Activated CD8-positive, alpha-beta T cell treated with anti-CD3 and anti-CD28 coated beads for 36 hours (primary cell): Measurements from ENCODE around the gene FEV. TPM values are rescaled to one million over a fixed set of nuclear protein-coding genes. Genes with fewer than 3 reads are reported as not detected.

Experiments used
- ATAC-seq: fragments of 200-7000 bp; cut with Tn5 transposase; one replicate; pipeline ENCODE4 v1.10.0; 2021; ENCODE audit warnings: mild to moderate bottlenecking, moderate library complexity
- CTCF ChIA-PET: fragments of 350-600 bp; sonication (Branson Sonifier 250); formaldehyde crosslinking; loops from one replicate; lab custom pipeline; 2021; ENCODE audit warnings: antibody characterized with exemption; lab: Charles Lee
- POLR2A ChIA-PET: fragments of 350-600 bp; sonication (Branson Sonifier 250); formaldehyde crosslinking; loops from one replicate; lab custom pipeline; 2021; ENCODE audit warnings: antibody characterized with exemption; lab: Charles Lee
- DNase-seq: peaks from one replicate; pipeline ENCODE4 v3.0.0-alpha.2; 2020
- H3K27ac Mint-ChIP-seq: one replicate; pipeline ENCODE4 v1.8.0; 2021; ENCODE audit warnings: mild to moderate bottlenecking, mixed read lengths
- H3K27me3 Mint-ChIP-seq: one replicate; pipeline ENCODE4 v1.8.0; 2021; ENCODE audit warnings: mixed read lengths
- H3K36me3 Mint-ChIP-seq: one replicate; pipeline ENCODE4 v1.8.0; 2021; ENCODE audit warnings: low read depth, mixed read lengths
- H3K4me1 Mint-ChIP-seq: one replicate; pipeline ENCODE4 v1.8.0; 2021; ENCODE audit warnings: low read depth, mixed read lengths
- H3K4me3 Mint-ChIP-seq: one replicate; pipeline ENCODE4 v1.8.0; 2021; ENCODE audit warnings: mild to moderate bottlenecking, moderate library complexity, mixed read lengths
- H3K9me3 Mint-ChIP-seq: one replicate; pipeline ENCODE4 v1.8.0; 2021; ENCODE audit warnings: mixed read lengths
- intact Hi-C: fragments of 100-400 bp; cut with micrococcal nuclease; formaldehyde crosslinking; loops from one replicate; pipeline ENCODE4 v1.10.0; 2022
- total RNA-seq, 2 experiments: library from RNA; stranded (reverse); gene quantifications; one replicate each; pipeline ENCODE4 v1.2.3, GENCODE V29; 2021
- TF ChIP-seq, protein P1 (sequence below): fragments of 200-600 bp; IDR thresholded peaks from one replicate; pipeline ENCODE4 v1.8.0; 2022; ENCODE audit warnings: antibody characterized with exemption, mild to moderate bottlenecking

Gene FEV
- total RNA-seq, 2 experiments from 2014 or later = not detected

DNA sequence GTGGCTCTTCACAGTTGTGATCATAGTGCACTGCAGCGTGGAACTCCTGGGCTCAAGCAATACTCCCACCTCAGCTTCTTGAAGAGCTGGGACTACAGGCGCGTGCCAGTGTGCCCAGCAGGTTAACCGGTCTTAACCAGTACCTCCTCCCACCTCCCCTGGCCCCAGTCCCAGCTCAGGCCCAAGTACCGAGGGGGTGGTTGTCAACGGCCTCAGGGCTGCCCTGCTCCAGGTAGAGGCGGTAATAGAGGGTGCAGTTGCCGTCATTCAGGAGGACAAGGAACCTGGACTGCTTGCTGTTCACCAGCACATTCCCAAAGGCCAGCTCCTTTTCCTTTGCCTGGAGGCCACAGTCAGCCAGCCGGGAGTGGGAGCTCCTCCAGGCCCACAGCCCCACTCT is 36.6 kb upstream of the FEV start:
- H3K9me3 Mint-ChIP-seq = no peaks in the 10 kb centered on the region
- DNase-seq (no peak), ATAC-seq (no peak)
- H3K4me1 Mint-ChIP-seq = no peaks in the 10 kb centered on the region
- ChIA-PET POLR2A (no interaction called here), CTCF (interaction anchor here (1.0 to 3.1 kb wide), 3 partner anchors 8 to 37 kb away, joined by 5 to 17 read pairs (median 6); no protein-coding TSS in a partner anchor)
- peaks cover 2% of the 10 kb centered on the region for H3K27me3 Mint-ChIP-seq
- no peak overlapping the region for H3K27ac Mint-ChIP-seq
- no peaks in the 10 kb centered on the region for H3K36me3 Mint-ChIP-seq
- H3K4me3 Mint-ChIP-seq = no peak overlapping the region
- intact Hi-C loops = no loop called here
- TF ChIP-seq, protein P1, sequence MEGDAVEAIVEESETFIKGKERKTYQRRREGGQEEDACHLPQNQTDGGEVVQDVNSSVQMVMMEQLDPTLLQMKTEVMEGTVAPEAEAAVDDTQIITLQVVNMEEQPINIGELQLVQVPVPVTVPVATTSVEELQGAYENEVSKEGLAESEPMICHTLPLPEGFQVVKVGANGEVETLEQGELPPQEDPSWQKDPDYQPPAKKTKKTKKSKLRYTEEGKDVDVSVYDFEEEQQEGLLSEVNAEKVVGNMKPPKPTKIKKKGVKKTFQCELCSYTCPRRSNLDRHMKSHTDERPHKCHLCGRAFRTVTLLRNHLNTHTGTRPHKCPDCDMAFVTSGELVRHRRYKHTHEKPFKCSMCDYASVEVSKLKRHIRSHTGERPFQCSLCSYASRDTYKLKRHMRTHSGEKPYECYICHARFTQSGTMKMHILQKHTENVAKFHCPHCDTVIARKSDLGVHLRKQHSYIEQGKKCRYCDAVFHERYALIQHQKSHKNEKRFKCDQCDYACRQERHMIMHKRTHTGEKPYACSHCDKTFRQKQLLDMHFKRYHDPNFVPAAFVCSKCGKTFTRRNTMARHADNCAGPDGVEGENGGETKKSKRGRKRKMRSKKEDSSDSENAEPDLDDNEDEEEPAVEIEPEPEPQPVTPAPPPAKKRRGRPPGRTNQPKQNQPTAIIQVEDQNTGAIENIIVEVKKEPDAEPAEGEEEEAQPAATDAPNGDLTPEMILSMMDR = no peak

DNA sequence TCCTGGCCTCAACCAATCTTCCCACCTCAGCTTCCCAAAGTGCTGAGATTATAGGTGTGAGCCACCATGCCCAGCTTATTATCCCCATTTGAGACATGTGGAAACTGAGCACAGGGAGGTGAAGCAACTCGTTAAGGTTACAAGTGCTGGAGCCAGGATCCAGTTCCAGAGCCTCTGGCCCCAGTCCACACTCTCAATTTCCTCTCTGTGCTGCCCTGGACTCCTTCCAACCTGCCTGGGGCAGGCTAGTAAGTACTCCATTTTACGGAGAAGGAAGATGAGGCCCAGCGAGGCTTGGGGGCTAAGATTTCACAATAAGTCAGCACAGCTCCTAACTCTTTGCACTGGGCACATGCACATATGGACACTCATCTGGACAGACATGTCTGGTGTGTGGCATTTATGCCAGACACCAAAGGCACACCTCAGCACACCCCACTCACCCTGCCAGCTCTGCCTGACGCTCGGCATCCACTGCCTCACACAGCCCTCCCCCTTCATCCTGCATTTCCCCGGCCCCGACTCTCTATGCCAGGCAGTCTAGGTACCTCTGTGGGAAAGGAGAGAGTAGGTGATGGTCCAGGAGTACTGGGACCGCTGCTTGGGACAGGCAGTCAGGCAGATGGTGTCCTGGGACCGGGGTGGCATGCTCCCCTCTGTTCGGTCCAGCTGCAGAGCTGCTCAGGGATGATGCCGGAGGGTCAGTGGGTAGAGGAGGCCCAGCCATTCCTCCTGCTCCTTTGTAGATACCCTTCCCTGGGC is 35.8 kb upstream of the FEV start:
- intact Hi-C loops = no loop called here
- POLR2A ChIA-PET = interaction anchor here (1.0 kb wide), 1 partner anchor 56 kb away, joined by 3 read pairs; no protein-coding TSS in a partner anchor
- Mint-ChIP-seq H3K27ac (no peak overlapping the region), H3K4me3 (no peak overlapping the region), H3K27me3 (peaks cover 2% of the 10 kb centered on the region), H3K4me1 (no peaks in the 10 kb centered on the region), H3K9me3 (no peaks in the 10 kb centered on the region), H3K36me3 (no peaks in the 10 kb centered on the region)
- DNase-seq (no peak), ATAC-seq (no peak)
- CTCF ChIA-PET = interaction anchor here (1.0 to 3.1 kb wide), 3 partner anchors 9 to 41 kb away, joined by 3 to 17 read pairs (median 5); no protein-coding TSS in a partner anchor
- TF ChIP-seq, protein P1 = no peak

DNA sequence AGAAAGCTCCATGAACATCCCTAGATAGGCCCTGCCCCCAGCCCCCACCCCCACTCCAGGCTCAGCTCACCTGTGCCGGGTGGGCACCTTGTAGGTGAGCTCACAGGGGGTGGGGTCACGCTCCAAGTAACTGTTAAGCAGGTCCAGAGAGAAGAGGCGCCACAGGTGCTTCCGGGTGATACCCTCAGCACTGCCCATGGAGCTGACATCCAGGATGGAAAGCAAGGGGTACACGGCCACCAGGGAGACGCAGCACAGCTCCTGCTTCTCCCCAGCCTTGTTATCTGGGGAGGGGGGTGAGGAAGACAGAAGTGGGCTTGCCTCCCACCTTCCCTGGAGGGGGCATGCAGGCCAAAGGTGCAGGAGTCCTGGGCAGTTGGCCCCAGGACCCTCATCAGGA is 34.5 kb upstream of the FEV start:
- ATAC-seq = no peak
- H3K27ac Mint-ChIP-seq = no peak overlapping the region
- no peaks in the 10 kb centered on the region for H3K36me3 Mint-ChIP-seq
- peaks cover 2% of the 10 kb centered on the region for H3K27me3 Mint-ChIP-seq
- ChIA-PET POLR2A (no interaction called here), CTCF (interaction anchor here (0.7 to 3.1 kb wide), 2 partner anchors 10 to 25 kb away, joined by 3 to 17 read pairs; no protein-coding TSS in a partner anchor)
- TF ChIP-seq, protein P1 = no peak
- intact Hi-C loops = no loop called here
- H3K9me3 Mint-ChIP-seq = no peaks in the 10 kb centered on the region
- H3K4me1 Mint-ChIP-seq = no peaks in the 10 kb centered on the region
- no peak overlapping the region for H3K4me3 Mint-ChIP-seq
- no peak for DNase-seq

DNA sequence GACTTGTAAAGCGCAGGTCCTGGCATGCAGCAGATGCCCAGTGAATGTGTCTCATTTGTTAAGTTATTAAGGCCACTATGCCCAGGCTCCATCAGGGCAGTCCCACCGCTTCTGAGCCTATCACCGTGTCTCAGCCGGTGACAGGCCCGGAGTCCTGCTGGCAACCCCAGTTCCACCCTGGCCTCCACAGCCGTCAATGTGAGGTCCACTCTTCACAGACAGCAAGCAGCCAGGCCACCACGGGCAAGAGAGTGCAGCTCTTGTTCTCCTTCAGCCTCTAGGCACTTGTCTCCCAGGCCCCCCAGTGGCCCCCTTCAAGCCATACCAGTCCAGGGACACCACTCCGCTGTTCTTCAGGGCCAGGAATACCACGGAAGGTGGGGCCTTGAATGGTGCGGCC is 33.7 kb upstream of the FEV start:
- no peak for DNase-seq
- CTCF ChIA-PET = interaction anchor here (3.1 kb wide), 1 partner anchor 11 kb away, joined by 17 read pairs; no protein-coding TSS in a partner anchor
- ATAC-seq = no peak
- POLR2A ChIA-PET = no interaction called here
- no peaks in the 10 kb centered on the region for H3K36me3 Mint-ChIP-seq
- no peak overlapping the region for H3K27ac Mint-ChIP-seq
- H3K27me3 Mint-ChIP-seq = peaks cover 3% of the 10 kb centered on the region
- intact Hi-C loops = no loop called here
- TF ChIP-seq, protein P1 = no peak
- no peaks in the 10 kb centered on the region for H3K9me3 Mint-ChIP-seq
- no peak overlapping the region for H3K4me3 Mint-ChIP-seq
- no peaks in the 10 kb centered on the region for H3K4me1 Mint-ChIP-seq

DNA sequence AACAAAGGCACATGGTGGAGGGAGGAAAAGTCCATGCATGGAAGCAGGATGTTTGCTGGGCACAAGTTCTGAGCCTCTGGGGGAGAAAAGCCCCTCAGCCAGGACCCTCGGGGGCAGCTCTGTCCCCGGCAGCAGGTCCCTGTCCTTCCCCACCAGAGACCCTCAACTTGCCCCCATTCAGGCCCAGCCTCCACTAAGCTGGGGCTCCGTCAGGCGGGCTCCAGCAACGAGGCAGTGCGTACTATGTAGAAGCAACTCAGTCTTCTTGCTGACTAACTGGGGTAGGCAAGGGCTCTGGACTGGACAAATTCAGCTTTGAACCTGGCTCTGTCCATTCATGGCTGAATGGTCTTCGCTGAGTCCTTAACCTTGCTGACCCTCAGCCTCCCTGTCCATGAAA is 33.3 kb upstream of the FEV start:
- no peaks in the 10 kb centered on the region for H3K36me3 Mint-ChIP-seq
- CTCF ChIA-PET = interaction anchor here (1.2 to 2.9 kb wide), 2 partner anchors 11 to 22 kb away, joined by 3 to 10 read pairs; no protein-coding TSS in a partner anchor
- TF ChIP-seq, protein P1 = no peak

More for the DNA sequence above, 33.3 kb upstream of the FEV start:
- H3K4me3 Mint-ChIP-seq = no peak overlapping the region
- ATAC-seq = no peak
- no peaks in the 10 kb centered on the region for H3K9me3 Mint-ChIP-seq
- no peaks in the 10 kb centered on the region for H3K4me1 Mint-ChIP-seq
- H3K27me3 Mint-ChIP-seq = peaks cover 3% of the 10 kb centered on the region
- H3K27ac Mint-ChIP-seq = no peak overlapping the region
- no peak for DNase-seq
- POLR2A ChIA-PET = interaction anchor here (0.8 kb wide), 1 partner anchor 10 kb away, joined by 3 read pairs; no protein-coding TSS in a partner anchor
- intact Hi-C loops = no loop called here
